Occipital lobe (tissue), 2 donors: ENCODE results near the gene RUBCN. TPM values are rescaled to one million over a fixed set of nuclear protein-coding genes. Genes with fewer than 3 reads are reported as not detected.
"Not testable (repeated sequence)": the region's sequence is repeated elsewhere in the genome, so short reads cannot be mapped to it uniquely, and the experiment has no call there.

Source experiments
- DNase-seq: peaks from one replicate; lab custom pipeline; 2025; lab: John Stamatoyannopoulos, UW
- total RNA-seq: library from RNA; depleted of rRNA; stranded (reverse); fragments of >200 nt; gene quantifications from one replicate; pipeline ENCODE4 v1.2.3, GENCODE V29; 2014

The RUBCN gene
- total RNA-seq, 1 donor from 2014 or later, result 29.3 TPM

DNA sequence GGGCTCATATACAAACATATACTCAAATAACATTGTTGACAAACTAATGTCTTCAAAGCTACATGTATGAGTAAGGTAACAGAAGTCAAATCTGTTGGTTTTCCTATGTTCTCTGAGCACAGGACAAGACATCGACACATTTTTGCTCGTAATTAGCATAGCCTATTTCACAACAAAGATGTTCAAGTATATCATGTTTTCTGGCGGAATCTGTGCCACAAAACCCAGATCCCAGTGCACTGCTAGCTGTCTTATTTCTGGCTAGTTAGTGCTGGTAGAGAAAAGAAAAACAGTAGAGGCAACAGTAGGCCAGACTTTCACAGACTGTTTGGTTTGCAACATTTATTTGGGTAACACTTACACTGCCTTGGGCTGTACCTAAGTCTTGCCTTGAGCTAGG is 51.2 kb downstream of the RUBCN start:
- DNase-seq, result no peak

DNA sequence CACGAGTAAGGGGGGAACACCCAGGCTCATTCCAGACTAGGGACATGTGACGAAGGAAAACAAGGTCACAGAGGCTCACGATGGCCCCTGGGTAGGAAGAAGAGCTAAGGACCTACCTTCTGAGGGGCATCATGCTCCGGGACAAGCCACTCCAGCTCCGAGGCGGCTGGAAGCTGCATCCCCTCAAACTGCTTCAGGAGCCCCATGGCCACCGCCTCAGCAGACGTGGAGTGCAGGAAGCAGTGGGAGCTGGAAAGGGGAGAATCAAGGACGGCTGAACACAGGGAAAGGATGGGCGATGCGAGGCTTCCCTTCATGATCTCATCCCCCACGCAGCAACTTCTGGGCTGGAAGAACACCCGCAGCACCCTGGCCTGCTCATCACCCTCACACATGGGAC is 53.5 kb downstream of the RUBCN start:
- no peak for DNase-seq

DNA sequence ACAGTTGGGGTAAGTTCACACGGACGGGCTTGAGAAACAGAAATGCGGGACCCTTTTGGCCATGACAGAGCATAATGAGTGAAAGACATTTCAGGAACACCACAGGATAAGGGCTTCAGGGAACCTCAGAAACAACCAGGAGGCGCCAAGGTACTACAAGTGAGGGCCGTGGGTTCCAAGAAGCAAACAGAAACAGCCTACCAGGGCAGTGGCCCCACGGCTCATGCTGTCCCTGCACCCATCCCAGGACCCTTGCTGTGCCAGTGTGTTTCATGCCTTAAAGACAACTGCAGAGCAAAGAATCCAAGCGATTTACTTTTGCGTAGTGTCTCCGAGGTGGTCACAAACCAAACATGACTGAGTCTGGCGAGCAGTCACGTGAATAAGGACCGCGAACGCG is 54.0 kb downstream of the RUBCN start:
- DNase-seq, result no peak

GRCh38 chr3:197680955-197681521 is 55.7 kb downstream of the RUBCN start:
- no peak for DNase-seq

GRCh38 chr3:197675951-197676350 is 60.8 kb downstream of the RUBCN start:
- no peak for DNase-seq

DNA sequence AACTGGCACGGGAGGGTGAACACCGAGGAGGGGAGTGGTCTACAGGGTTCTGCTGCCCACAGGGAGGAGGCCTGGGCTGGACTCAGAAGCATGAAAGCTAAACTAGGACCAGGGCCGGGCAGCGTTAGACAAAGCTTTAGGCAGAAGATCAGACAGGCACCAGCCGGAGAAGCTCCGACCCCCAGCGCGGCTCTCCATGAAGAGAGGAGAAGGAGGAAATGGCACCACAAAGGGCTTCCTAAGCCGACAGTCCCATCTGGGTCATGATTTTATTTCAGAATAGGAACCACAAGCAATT is 61.2 kb downstream of the RUBCN start:
- DNase-seq, result no peak

DNA sequence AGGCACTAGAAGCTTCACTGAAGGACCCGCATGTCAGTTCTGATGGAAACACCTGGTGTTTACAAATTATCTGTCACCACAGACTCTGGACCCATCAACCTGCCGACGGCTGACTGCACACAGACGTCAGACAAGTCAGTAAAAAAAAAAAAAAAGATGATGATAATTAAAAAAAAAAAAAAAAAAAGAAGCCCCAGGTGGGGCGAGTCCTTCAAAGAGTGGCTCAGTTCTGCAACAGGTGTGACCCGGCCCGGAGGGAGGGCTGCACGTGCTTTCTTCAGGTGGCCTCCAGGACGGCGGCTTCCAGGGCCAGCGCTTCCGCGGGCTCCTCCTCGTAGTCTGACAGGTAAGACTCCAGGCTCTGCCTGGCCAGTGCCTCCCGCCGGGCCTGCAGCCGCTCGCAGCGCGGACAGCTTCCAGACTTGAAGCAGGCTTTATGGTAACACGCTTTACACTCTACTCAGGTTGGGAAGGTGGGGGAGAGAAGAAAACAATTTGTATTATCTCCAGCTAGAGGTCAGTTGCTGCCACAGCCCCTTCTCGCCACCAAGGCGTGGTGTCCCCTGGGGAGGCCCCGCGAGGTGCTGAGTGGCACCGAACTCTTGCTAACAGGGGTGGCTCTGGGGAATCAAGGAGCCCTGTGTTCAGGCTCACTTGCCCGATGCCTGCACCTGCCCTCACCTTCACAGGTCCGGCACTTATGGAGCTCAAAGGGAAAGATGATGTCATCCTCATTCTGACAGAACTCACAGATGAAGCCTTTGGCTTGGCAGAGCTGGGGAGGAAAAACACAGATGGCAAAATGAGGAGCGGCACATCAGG is 61.8 kb downstream of the RUBCN start:
- DNase-seq, result no peak

GRCh38 chr3:197673170-197673569 is 63.5 kb downstream of the RUBCN start:
- no peak for DNase-seq

- no peak for DNase-seq
These were observed 66.3 kb downstream of the RUBCN start for GRCh38 chr3:197670361-197670760.

- DNase-seq, result no peak
These were observed 68.7 kb downstream of the RUBCN start for GRCh38 chr3:197667968-197668367.

DNA sequence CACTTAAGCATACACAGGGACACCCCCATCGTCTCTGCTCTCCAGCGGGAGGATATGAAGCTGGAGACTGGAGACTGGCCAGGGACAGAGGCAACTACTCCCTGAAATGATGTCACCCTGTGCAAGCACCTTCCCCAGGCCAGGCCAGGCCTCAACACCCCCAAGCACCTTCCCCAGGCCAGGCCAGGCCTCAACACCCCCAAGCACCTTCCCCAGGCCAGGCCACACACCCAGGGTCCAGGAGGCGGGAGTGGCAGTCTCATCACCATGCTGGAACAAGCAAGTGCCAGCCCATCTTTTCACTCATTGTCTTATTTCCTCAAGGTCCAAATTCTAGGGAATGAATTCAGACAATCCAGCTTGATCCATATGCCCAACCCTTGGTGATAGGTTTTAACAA is 69.4 kb downstream of the RUBCN start:
- DNase-seq, result not testable (repeated sequence)

GRCh38 chr3:197666221-197666842 is 70.4 kb downstream of the RUBCN start:
- DNase-seq, result not testable (repeated sequence)

- not testable (repeated sequence) for DNase-seq
These were observed 71.2 kb downstream of the RUBCN start for GRCh38 chr3:197665549-197665948.

DNA sequence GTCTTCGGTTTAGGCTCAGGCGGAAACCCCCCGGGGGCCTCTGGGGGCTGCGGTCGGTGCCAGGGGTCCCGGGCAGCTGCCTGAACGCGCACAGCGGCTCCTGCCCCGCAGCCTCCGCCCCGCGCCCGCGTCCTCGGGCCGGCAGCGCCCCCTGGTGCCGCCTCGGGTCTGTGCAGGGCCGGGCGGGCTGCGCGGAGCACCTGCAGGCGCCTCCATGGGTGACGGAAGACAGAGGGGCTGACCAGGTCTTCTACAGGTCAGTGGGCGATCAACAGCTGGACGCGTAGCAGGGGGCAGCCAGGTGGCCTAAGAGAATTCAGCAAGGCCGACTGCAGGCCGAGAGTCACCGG is 71.6 kb downstream of the RUBCN start:
- DNase-seq, result not testable (repeated sequence)

DNA sequence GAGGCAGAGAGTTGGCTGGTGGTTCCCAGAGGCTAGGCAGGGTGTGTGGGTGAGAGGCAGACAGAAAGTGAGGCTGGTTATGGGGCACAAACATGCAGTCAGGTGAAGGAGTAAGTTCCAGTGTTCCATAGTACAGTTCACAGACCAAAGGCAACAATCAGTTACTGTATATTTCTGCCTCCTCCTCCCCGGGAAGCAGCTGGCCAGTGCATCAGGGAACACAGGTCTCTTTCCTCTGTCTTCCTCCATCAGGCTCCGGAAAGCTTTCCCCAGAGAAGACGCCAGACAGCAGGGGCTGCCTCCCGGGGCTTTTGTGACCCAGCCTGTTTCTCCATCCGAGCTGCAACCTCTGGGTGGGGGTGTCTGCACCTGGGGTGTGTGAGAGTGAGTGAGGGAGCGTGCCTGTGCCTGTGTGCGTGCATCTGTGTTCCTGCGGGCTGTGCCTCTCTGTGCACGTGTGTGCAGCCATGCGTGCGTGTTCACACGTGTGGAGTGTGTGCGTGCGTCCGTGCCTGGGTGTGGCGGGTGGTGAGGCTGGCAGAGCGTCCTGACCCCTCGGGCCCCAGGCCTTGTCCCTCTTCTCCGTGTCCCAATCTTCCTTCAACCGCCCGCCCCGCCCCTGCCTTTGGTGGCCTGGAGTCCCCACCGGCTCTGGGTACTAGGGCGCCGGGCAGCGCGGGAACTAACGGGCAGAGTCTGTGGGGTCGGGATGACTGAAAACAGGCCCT is 72.1 kb downstream of the RUBCN start:
- not testable (repeated sequence) for DNase-seq

DNA sequence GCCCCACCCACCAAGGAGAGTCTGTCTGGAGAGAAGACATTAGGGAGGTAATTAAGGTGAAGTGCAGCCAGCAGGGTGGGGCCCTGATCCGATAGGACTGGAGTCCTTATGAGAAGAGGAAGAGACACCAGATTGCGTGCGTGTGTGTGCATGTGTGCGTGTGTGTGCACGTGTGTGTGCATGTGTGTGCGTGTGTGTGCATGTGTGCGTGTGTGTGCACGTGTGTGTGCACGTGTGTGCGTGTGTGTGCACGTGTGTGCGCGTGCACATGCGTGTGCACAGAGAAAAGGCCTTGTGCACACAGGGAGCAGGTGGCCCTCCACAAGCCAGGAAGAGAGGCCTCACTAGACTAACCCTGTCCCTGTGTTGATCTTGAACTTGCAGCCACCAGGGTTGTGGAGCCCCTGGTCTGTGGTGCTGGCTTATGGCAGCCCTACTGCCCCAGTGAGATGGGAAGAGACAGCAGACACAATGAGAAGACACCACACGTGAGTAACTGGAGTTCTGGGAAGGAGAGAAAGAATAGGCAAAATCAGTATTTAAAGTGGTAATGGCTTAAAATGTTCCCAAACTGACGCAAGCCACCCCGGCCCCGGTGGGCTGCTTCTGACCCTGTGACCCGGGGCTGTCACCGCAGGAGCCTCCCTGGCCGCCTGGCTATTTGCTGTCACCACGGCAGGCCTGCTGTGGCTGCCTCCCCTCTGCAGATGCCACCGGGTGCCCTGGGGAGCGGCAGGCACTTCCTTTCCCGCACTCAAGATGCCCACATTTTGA is 73.2 kb downstream of the RUBCN start:
- DNase-seq, result not testable (repeated sequence)

DNA sequence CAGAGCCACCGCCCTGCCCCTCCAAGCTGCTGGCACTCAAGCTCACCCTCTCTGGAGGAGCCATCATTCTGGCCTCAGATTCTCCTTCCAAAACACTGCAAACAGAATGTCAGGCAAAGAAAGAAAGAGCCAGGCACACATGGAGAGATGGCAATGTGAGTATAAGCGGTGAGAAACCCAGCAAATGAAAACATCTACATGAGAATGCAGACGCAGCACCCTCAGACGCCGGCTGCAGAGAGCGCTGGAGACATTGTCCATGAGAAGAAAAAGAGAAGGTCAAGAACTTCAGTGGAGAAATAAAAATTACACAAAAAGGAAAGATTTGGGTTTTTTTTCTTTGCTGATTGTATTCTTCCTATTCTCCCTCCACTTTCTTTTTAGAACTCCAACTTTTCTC is 74.4 kb downstream of the RUBCN start:
- DNase-seq, result not testable (repeated sequence)

DNA sequence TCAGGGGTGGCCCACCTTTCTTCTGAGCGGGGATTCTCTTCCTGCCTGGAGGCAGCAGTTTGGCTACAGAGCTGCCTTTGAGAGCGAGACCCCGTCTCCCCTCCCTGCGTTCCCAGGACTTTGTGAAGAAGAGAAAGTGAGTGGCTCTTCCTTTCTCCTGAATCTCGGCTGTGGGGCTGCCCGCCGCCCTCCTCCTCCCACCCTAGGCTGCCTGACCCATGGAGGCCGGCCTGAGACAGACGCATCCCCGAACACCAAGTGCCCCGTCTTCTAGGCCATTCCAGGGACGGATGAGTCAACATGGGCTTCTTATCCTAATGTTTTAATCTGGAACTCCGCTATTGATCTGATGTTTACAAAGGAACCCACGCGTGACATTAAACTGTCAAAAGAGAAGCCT is 74.8 kb downstream of the RUBCN start:
- not testable (repeated sequence) for DNase-seq

DNA sequence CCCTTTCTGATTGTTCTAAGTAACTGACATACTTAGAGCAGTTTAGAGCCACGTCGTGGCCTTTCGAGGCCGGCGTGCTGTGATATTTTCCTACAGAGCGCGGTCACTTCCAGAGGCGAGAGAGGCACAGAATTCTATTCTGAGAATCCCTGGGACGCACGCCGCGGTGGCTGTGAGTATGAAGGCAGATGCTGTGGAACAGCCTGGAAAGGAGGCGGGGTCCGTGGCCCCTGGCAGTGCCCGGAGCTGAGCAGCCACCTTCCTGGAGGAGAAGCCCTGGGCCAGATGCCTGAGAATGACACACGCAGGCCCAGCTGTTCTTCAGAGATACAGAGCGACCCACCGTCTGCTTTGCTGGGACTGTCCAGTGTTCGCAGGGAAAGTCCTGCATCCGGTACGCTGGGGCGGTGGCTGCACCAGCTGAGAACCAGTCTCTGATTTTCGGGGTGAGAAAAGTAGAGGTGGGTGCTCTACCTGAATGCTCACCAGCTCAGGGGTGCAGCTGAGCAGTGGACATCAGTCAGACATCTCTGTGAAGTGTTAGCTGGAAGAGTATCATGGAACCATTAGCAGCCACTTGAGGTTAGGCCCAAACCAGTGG is 75.4 kb downstream of the RUBCN start:
- DNase-seq, result not testable (repeated sequence)

GRCh38 chr3:197659701-197660100 is 77.0 kb downstream of the RUBCN start:
- DNase-seq, result not testable (repeated sequence)

DNA sequence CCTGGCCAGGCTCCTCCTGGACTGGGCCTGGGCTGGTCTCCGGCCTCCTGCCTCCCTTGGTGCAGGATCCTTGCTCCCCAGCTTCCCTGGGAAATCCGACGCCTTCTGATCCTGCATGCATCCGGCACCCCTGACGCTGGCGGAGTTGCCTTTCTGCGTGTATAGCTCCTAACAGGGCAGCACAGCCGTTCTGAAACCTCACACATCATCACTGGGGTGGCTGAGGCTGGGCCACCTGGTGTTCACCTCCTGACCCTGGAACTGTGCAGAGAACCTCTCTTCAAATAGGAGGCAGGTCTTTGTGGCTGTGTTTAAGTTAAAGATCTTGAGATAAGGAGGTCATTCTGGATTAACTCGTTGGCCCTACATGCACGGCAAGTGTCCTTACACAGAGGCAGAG is 77.6 kb downstream of the RUBCN start:
- DNase-seq, result not testable (repeated sequence)
